Measurements from ENCODE around the gene HERC3.

The HERC3 gene

GRCh38 chr4:88582493-88582892, 9.8 kb upstream of the HERC3 start:
- TF ChIP-seq EZH2phosphoT487 (IDR thresholded peaks at IDR 0.05; ENCODE audit: low read length) (no peak), EZH2 (optimal IDR thresholded peaks at IDR 0.05; ENCODE audit: low read depth, low read length) (no peak), CTCF (IDR thresholded peaks at IDR 0.05; ENCODE audit: low read length) (no peak)
- H3K79me2 ChIP-seq (ENCODE audit: low read length), result no peaks in the 10 kb centered on the region
- H3K9me3 ChIP-seq (replicated peaks; ENCODE audit: insufficient read depth, low read length), result no peaks in the 10 kb centered on the region
- H2AFZ ChIP-seq (ENCODE audit: low read length), result no peak overlapping the region
- H3F3A ChIP-seq (ENCODE audit: insufficient read depth, low read length), result no peaks in the 10 kb centered on the region
- H3K4me2 ChIP-seq (ENCODE audit: low read depth, low read length), result no peak overlapping the region
- no peaks in the 10 kb centered on the region for H3K9me2 ChIP-seq (replicated peaks; ENCODE audit: insufficient read depth, low read length)
- no peaks in the 10 kb centered on the region for H3K4me1 ChIP-seq (ENCODE audit: low read length)
- no peaks in the 10 kb centered on the region for H3K36me3 ChIP-seq (replicated peaks; ENCODE audit: insufficient read depth, low read length)
- no peak overlapping the region for H3K9ac ChIP-seq (ENCODE audit: low read length)
- DNase-seq, result no peak
- H4K20me1 ChIP-seq (ENCODE audit: insufficient read depth, low read length), result no peaks in the 10 kb centered on the region
- H3K4me3 ChIP-seq (ENCODE audit: low read length), result no peak overlapping the region
- no peak overlapping the region for H3K27ac ChIP-seq (ENCODE audit: low read length)
- no peaks in the 10 kb centered on the region for H3K27me3 ChIP-seq (replicated peaks; ENCODE audit: insufficient read depth, low read length)

GRCh38 chr4:88583631-88584470, 8.4 kb upstream of the HERC3 start:
- no peaks in the 10 kb centered on the region for H3K27me3 ChIP-seq (replicated peaks; ENCODE audit: insufficient read depth, low read length)
- H3K27ac ChIP-seq (ENCODE audit: low read length), result no peak overlapping the region
- H2AFZ ChIP-seq (ENCODE audit: low read length), result no peak overlapping the region
- H3K4me3 ChIP-seq (ENCODE audit: low read length), result no peak overlapping the region
- H3K9me2 ChIP-seq (replicated peaks; ENCODE audit: insufficient read depth, low read length), result no peaks in the 10 kb centered on the region
- H3K36me3 ChIP-seq (replicated peaks; ENCODE audit: insufficient read depth, low read length), result no peaks in the 10 kb centered on the region
- H3K4me1 ChIP-seq (ENCODE audit: low read length), result no peaks in the 10 kb centered on the region
- H3F3A ChIP-seq (ENCODE audit: insufficient read depth, low read length), result no peaks in the 10 kb centered on the region
- H3K79me2 ChIP-seq (ENCODE audit: low read length), result no peaks in the 10 kb centered on the region
- no peaks in the 10 kb centered on the region for H3K9me3 ChIP-seq (replicated peaks; ENCODE audit: insufficient read depth, low read length)
- no peak overlapping the region for H3K9ac ChIP-seq (ENCODE audit: low read length)
- TF ChIP-seq EZH2phosphoT487 (IDR thresholded peaks at IDR 0.05; ENCODE audit: low read length) (no peak), EZH2 (optimal IDR thresholded peaks at IDR 0.05; ENCODE audit: low read depth, low read length) (no peak), CTCF (IDR thresholded peaks at IDR 0.05; ENCODE audit: low read length) (no peak)
- H3K4me2 ChIP-seq (ENCODE audit: low read depth, low read length), result no peak overlapping the region
- H4K20me1 ChIP-seq (ENCODE audit: insufficient read depth, low read length), result no peaks in the 10 kb centered on the region
- no peak for DNase-seq

GRCh38 chr4:88584471-88584900, 7.8 kb upstream of the HERC3 start:
- Histone ChIP-seq H3K9me2 (replicated peaks; ENCODE audit: insufficient read depth, low read length) (no peaks in the 10 kb centered on the region), H3K79me2 (ENCODE audit: low read length) (no peaks in the 10 kb centered on the region)

More at GRCh38 chr4:88584471-88584900, 7.8 kb upstream of the HERC3 start:
- DNase-seq, result no peak
- Histone ChIP-seq H3F3A (ENCODE audit: insufficient read depth, low read length) (no peaks in the 10 kb centered on the region), H3K9me3 (replicated peaks; ENCODE audit: insufficient read depth, low read length) (no peaks in the 10 kb centered on the region), H3K36me3 (replicated peaks; ENCODE audit: insufficient read depth, low read length) (no peaks in the 10 kb centered on the region), H4K20me1 (ENCODE audit: insufficient read depth, low read length) (no peaks in the 10 kb centered on the region), H3K9ac (ENCODE audit: low read length) (no peak overlapping the region), H3K4me2 (ENCODE audit: low read depth, low read length) (no peak overlapping the region), H3K4me3 (ENCODE audit: low read length) (no peak overlapping the region), H3K27me3 (replicated peaks; ENCODE audit: insufficient read depth, low read length) (no peaks in the 10 kb centered on the region), H2AFZ (ENCODE audit: low read length) (no peak overlapping the region), H3K4me1 (ENCODE audit: low read length) (no peaks in the 10 kb centered on the region), H3K27ac (ENCODE audit: low read length) (no peak overlapping the region)
- TF ChIP-seq EZH2 (optimal IDR thresholded peaks at IDR 0.05; ENCODE audit: low read depth, low read length) (no peak), CTCF (IDR thresholded peaks at IDR 0.05; ENCODE audit: low read length) (no peak), EZH2phosphoT487 (IDR thresholded peaks at IDR 0.05; ENCODE audit: low read length) (no peak)
